ENCODE measurements around the gene UBAP2L. TPM values are rescaled to one million over a fixed set of nuclear protein-coding genes. Genes with fewer than 3 reads are reported as not detected.

The UBAP2L gene
- total and polyA plus RNA-seq, 9 of the 15 experiments (the other 6 are each of a cell fraction or from before 2014, with no cell fraction given) = 75.0 to 245 (median 119) TPM

- TF ChIP-seq, protein P1, sequence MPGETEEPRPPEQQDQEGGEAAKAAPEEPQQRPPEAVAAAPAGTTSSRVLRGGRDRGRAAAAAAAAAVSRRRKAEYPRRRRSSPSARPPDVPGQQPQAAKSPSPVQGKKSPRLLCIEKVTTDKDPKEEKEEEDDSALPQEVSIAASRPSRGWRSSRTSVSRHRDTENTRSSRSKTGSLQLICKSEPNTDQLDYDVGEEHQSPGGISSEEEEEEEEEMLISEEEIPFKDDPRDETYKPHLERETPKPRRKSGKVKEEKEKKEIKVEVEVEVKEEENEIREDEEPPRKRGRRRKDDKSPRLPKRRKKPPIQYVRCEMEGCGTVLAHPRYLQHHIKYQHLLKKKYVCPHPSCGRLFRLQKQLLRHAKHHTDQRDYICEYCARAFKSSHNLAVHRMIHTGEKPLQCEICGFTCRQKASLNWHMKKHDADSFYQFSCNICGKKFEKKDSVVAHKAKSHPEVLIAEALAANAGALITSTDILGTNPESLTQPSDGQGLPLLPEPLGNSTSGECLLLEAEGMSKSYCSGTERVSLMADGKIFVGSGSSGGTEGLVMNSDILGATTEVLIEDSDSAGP (CRISPR knock-in tag; IDR thresholded peaks at IDR 0.05) = no peak
- TF ChIP-seq SP2 (IDR thresholded peaks at IDR 0.05; ENCODE audit: extremely low read depth, low read depth, low read length, poor library complexity, severe bottlenecking) (no peak), ZNF134 (CRISPR knock-in tag; conservative IDR thresholded peaks at IDR 0.05) (no peak), CHCHD3 (CRISPR knock-in tag; IDR thresholded peaks at IDR 0.05) (no peak), SRF (CRISPR knock-in tag; IDR thresholded peaks at IDR 0.05) (no peak)
- TF ChIP-seq, protein P2, sequence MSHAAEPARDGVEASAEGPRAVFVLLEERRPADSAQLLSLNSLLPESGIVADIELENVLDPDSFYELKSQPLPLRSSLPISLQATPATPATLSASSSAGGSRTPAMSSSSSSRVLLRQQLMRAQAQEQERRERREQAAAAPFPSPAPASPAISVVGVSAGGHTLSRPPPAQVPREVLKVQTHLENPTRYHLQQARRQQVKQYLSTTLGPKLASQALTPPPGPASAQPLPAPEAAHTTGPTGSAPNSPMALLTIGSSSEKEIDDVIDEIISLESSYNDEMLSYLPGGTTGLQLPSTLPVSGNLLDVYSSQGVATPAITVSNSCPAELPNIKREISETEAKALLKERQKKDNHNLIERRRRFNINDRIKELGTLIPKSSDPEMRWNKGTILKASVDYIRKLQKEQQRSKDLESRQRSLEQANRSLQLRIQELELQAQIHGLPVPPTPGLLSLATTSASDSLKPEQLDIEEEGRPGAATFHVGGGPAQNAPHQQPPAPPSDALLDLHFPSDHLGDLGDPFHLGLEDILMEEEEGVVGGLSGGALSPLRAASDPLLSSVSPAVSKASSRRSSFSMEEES (CRISPR knock-in tag; IDR thresholded peaks at IDR 0.05) = no peak
Observed at GRCh38 chr1:154186852-154187501, 33.8 kb upstream of the UBAP2L start (continued).

DNA sequence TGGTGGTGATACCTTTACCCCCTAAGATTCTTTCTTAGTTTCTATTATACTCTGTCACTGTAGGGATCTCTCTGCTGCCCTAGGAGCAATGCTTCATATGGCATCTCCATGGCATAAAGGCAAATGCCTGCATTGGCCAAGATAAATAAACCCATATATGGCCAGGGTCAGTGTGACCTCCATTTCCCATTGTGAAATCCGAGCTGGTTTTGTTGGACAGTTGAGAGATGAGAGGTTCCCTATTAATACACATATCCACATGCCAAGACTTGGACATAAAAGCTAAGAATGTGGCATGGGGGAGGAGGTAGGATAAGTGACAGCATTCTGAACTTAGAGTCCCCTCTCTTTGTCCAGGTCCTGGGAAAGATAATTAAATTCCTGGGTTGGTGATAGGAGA lies 30.2 kb upstream of the UBAP2L start:
- no peak overlapping the region for H3K27ac ChIP-seq (ENCODE audit: extremely low read depth, low read depth, low read length)
- no peak overlapping the region for H3K4me2 ChIP-seq (ENCODE audit: insufficient read depth, low read length)
- FAIRE-seq = no peak
- H3K4me1 ChIP-seq (replicated peaks in 1 of 2; ENCODE audit: control insufficient read depth in 2 of 2, insufficient read depth in 2 of 2, low read length in 2 of 2) = peaks cover 4 to 36% of the 10 kb centered on the region in 2 experiments; a peak in 3 of 5 replicates
- no TSS peak for BruUV-seq (replicated peaks)
- TF ChIP-seq XRCC4 (IDR thresholded peaks at IDR 0.05; ENCODE audit: extremely low read depth, insufficient read depth, insufficient read length) (no peak), IRF9 (tag; IDR thresholded peaks at IDR 0.05) (no peak), SRF (CRISPR knock-in tag; IDR thresholded peaks at IDR 0.05) (peak in 1 of 2 experiments; percentile 50; a peak in 1 of 4 replicates), RAD51 (IDR thresholded peaks at IDR 0.05; ENCODE audit: borderline replicate concordance, low read depth) (no peak)
- H4K20me1 ChIP-seq (replicated peaks; ENCODE audit: control insufficient read depth, insufficient read depth, low read length) = no peaks in the 10 kb centered on the region
- no peak for DNase-seq (ENCODE audit: extremely low read depth in 1 of 4, low spot score in 3 of 4)
- 18% methylated on average over 1 of the region's 1 CpG for WGBS (ENCODE audit: insufficient coverage, low coverage, missing lambda C conversion rate)
- no peaks in the 10 kb centered on the region for H3K27me3 ChIP-seq (ENCODE audit: control insufficient read depth in 2 of 2, insufficient read depth in 2 of 2, low read length in 2 of 2)
- H3K36me3 ChIP-seq (ENCODE audit: control insufficient read depth, insufficient read depth, low read length) = no peaks in the 10 kb centered on the region
- POLR2A ChIA-PET = interaction anchor here (0.6 to 1.0 kb wide), 2 partner anchors 9 to 569 kb away, joined by 4 to 6 read pairs; no protein-coding TSS in a partner anchor
- H3K9me1 ChIP-seq (ENCODE audit: control insufficient read depth, insufficient read depth, low read length) = no peaks in the 10 kb centered on the region
- no peaks in the 10 kb centered on the region for H3K79me2 ChIP-seq (ENCODE audit: control insufficient read depth, insufficient read depth, low read length)
- ATAC-seq = no peak
- no peaks in the 10 kb centered on the region for H3K9me3 ChIP-seq (replicated peaks; ENCODE audit: control insufficient read depth, insufficient read depth, low read depth, low read length)
- H3K9ac ChIP-seq (ENCODE audit: insufficient read depth in 1 of 2, low read depth in 2 of 2, low read length in 2 of 2) = no peak overlapping the region
- H2AFZ ChIP-seq (ENCODE audit: low read depth, low read length) = no peak overlapping the region
- CTCF ChIA-PET (ENCODE audit: low intra/inter-chr PET ratio) = no interaction called here
- no peak overlapping the region for H3K4me3 ChIP-seq
- intact Hi-C loops (cut with micrococcal nuclease) (loop anchor here (10.0 kb wide), 1 partner anchor 274 kb away; no protein-coding TSS in a partner anchor), in situ Hi-C loops (cut with MboI) (loop anchor here (5.0 kb wide), 2 partner anchors 57 to 147 kb away; no protein-coding TSS in a partner anchor)
